ENCODE measurements around the gene ANTXRL.
"Not testable (repeated sequence)": the region's sequence is repeated elsewhere in the genome, so short reads cannot be mapped to it uniquely, and the experiment has no call there.

The ANTXRL gene

GRCh38 chr10:46296641-46297141 lies 9.9 kb downstream of the ANTXRL start:
- no peak for DNase-seq

GRCh38 chr10:46297406-46298204 lies 10.8 kb downstream of the ANTXRL start:
- peak; percentile 15 for DNase-seq

GRCh38 chr10:46298477-46299285 lies 11.9 kb downstream of the ANTXRL start:
- no peak for DNase-seq

GRCh38 chr10:46299286-46299535 lies 12.4 kb downstream of the ANTXRL start:
- DNase-seq = no peak

GRCh38 chr10:46299536-46300369 lies 13.0 kb downstream of the ANTXRL start:
- no peak for DNase-seq

- DNase-seq = not testable (repeated sequence)
Measured at GRCh38 chr10:46300370-46300711, 13.5 kb downstream of the ANTXRL start.

- DNase-seq = no peak
Measured at GRCh38 chr10:46301056-46301645, 14.4 kb downstream of the ANTXRL start.

GRCh38 chr10:46301721-46302479 lies 15.1 kb downstream of the ANTXRL start:
- DNase-seq = no peak

- DNase-seq = not testable (repeated sequence)
Measured at GRCh38 chr10:46302765-46303352, 16.1 kb downstream of the ANTXRL start.

- no peak for DNase-seq
Measured at GRCh38 chr10:46304062-46304461, 17.3 kb downstream of the ANTXRL start.

GRCh38 chr10:46304671-46305070 lies 17.9 kb downstream of the ANTXRL start:
- DNase-seq = not testable (repeated sequence)

- no peak for DNase-seq
Measured at GRCh38 chr10:46305079-46305818, 18.5 kb downstream of the ANTXRL start.

- no peak for DNase-seq
Measured at GRCh38 chr10:46305986-46306385, 19.2 kb downstream of the ANTXRL start.

GRCh38 chr10:46306516-46307184 lies 19.9 kb downstream of the ANTXRL start:
- no peak for DNase-seq

- DNase-seq = no peak
Measured at GRCh38 chr10:46307281-46308112, 20.7 kb downstream of the ANTXRL start.

- DNase-seq = no peak
Measured at GRCh38 chr10:46308113-46308415, 21.3 kb downstream of the ANTXRL start.

- no peak for DNase-seq
Measured at GRCh38 chr10:46308666-46309450, 22.1 kb downstream of the ANTXRL start.

GRCh38 chr10:46309511-46310142 lies 22.8 kb downstream of the ANTXRL start:
- no peak for DNase-seq

All from activated CD4-positive, alpha-beta T cell treated with anti-CD3 and anti-CD28 coated beads, Interleukin-10, Interleukin-2, amounts not matched to agents 100 ng/mL and 50 ng/mL, durations not matched to agents 16 hours and 8 hours (primary cell).